Peyer's patch (tissue), 4 donors: ENCODE measurements around the gene MESP2.

Experiments used
- POLR2A ChIP-seq, 2 donors: fragments of 450-650 bp; IDR thresholded peaks; one replicate each; pipeline ENCODE4 v1.5.1; 2017; ENCODE audit warnings: antibody characterized with exemption in 2 of 2, mild to moderate bottlenecking in 2 of 2, moderate library complexity in 2 of 2
- TF ChIP-seq, protein P1 (sequence below), 6 experiments: fragments of 450-650 bp in 4 of 6; fragments of 200-600 bp in 2 of 6; sonication (generic) in 1 of 6; IDR thresholded peaks; one replicate each; pipeline ENCODE4 v1.5.1; 2017 to 2019; ENCODE audit warnings: antibody characterized with exemption in 6 of 6, mild to moderate bottlenecking in 3 of 6, moderate library complexity in 1 of 6

DNA sequence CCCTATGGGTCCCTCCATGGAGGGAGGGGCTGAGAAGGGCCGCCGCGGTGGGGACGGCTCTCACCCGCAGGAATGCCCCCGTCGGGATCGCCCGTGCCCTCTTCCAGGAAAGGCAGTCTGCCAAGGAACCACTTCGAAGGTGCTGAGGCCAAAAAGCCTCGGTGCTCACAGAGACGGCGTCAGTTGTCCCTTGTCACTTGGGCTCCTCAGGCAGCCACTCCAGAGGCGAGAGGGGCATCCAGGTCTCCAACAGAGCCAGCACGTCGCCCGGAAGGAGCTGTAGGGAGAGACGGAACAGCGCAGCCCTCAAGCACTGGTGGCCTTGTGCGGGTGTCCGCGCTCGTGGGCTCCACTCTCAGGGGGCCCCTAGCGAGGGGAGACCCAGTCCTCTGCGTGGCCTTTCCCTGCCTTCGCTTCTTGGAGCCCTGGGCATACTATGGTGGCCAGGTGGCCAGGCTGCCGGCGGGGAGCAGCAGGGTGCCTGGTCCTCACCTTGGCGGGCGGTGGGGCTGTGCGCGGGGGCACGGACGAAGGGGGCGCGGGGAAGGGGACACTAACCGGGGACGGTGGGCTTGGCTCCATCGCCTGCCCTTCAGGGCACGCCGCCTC lies 26.1 kb upstream of the MESP2 start:
- TF ChIP-seq, protein P1, sequence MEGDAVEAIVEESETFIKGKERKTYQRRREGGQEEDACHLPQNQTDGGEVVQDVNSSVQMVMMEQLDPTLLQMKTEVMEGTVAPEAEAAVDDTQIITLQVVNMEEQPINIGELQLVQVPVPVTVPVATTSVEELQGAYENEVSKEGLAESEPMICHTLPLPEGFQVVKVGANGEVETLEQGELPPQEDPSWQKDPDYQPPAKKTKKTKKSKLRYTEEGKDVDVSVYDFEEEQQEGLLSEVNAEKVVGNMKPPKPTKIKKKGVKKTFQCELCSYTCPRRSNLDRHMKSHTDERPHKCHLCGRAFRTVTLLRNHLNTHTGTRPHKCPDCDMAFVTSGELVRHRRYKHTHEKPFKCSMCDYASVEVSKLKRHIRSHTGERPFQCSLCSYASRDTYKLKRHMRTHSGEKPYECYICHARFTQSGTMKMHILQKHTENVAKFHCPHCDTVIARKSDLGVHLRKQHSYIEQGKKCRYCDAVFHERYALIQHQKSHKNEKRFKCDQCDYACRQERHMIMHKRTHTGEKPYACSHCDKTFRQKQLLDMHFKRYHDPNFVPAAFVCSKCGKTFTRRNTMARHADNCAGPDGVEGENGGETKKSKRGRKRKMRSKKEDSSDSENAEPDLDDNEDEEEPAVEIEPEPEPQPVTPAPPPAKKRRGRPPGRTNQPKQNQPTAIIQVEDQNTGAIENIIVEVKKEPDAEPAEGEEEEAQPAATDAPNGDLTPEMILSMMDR (IDR thresholded peaks at IDR 0.05) = no peak
- no peak for TF ChIP-seq POLR2A (IDR thresholded peaks at IDR 0.05)
